ENCODE data around the gene SERPINC1. TPM values are rescaled to one million over a fixed set of nuclear protein-coding genes. Genes with fewer than 3 reads are reported as not detected.
"Not testable (repeated sequence)": the region's sequence is repeated elsewhere in the genome, so short reads cannot be mapped to it uniquely, and the experiment has no call there.

Gene SERPINC1
- total RNA-seq, 2 donors from 2014 or later = not detected

- Histone ChIP-seq H3K9me3 (no peaks in the 10 kb centered on the region), H3K27ac (no peak overlapping the region), H3K36me3 (peaks cover 52% of the 10 kb centered on the region), H3K27me3 (replicated peaks; ENCODE audit: insufficient read depth) (no peaks in the 10 kb centered on the region), H3K4me3 (no peak overlapping the region), H3K4me1 (ENCODE audit: control insufficient read depth in 1 of 2, low read depth in 2 of 2) (no peaks in the 10 kb centered on the region)
- DNase-seq (ENCODE audit: low spot score) (no peak), ATAC-seq (ENCODE audit: insufficient number of reproducible peaks, low FRiP score, low read depth) (no peak)
- no peak for TF ChIP-seq CTCF (IDR thresholded peaks at IDR 0.05)
Observed at GRCh38 chr1:173946380-173946921, 29.3 kb upstream of the SERPINC1 start.

- no peak for TF ChIP-seq CTCF (IDR thresholded peaks at IDR 0.05)
- no peak overlapping the region for H3K27ac ChIP-seq
- no peaks in the 10 kb centered on the region for H3K4me1 ChIP-seq (ENCODE audit: control insufficient read depth in 1 of 2, low read depth in 2 of 2)
- H3K36me3 ChIP-seq = peaks cover 26% of the 10 kb centered on the region
- no peak overlapping the region for H3K4me3 ChIP-seq
- H3K9me3 ChIP-seq = no peaks in the 10 kb centered on the region
- H3K27me3 ChIP-seq (replicated peaks; ENCODE audit: insufficient read depth) = no peaks in the 10 kb centered on the region
- ATAC-seq (ENCODE audit: insufficient number of reproducible peaks, low FRiP score, low read depth) (no peak), DNase-seq (ENCODE audit: low spot score) (no peak)
Observed at GRCh38 chr1:173937062-173937461, 19.9 kb upstream of the SERPINC1 start.

- H3K4me1 ChIP-seq (ENCODE audit: control insufficient read depth in 1 of 2, low read depth in 2 of 2) = no peaks in the 10 kb centered on the region
- H3K36me3 ChIP-seq = peaks cover 11% of the 10 kb centered on the region
- no peak for ATAC-seq (ENCODE audit: insufficient number of reproducible peaks, low FRiP score, low read depth)
- DNase-seq (ENCODE audit: low spot score) = no peak
- no peak for TF ChIP-seq CTCF (IDR thresholded peaks at IDR 0.05)
- H3K27ac ChIP-seq = no peak overlapping the region
- H3K4me3 ChIP-seq = no peak overlapping the region
- H3K9me3 ChIP-seq = no peaks in the 10 kb centered on the region
- no peaks in the 10 kb centered on the region for H3K27me3 ChIP-seq (replicated peaks; ENCODE audit: insufficient read depth)
Observed at GRCh38 chr1:173934440-173934839, 17.3 kb upstream of the SERPINC1 start.

GRCh38 chr1:173930541-173930940 lies 13.4 kb upstream of the SERPINC1 start:
- not testable (repeated sequence) for H3K4me1 ChIP-seq (ENCODE audit: control insufficient read depth in 1 of 2, low read depth in 2 of 2); H3K4me3 ChIP-seq; H3K27me3 ChIP-seq (replicated peaks; ENCODE audit: insufficient read depth); H3K9me3 ChIP-seq; H3K27ac ChIP-seq; DNase-seq (ENCODE audit: low spot score); H3K36me3 ChIP-seq; ATAC-seq (ENCODE audit: insufficient number of reproducible peaks, low FRiP score, low read depth)

DNA sequence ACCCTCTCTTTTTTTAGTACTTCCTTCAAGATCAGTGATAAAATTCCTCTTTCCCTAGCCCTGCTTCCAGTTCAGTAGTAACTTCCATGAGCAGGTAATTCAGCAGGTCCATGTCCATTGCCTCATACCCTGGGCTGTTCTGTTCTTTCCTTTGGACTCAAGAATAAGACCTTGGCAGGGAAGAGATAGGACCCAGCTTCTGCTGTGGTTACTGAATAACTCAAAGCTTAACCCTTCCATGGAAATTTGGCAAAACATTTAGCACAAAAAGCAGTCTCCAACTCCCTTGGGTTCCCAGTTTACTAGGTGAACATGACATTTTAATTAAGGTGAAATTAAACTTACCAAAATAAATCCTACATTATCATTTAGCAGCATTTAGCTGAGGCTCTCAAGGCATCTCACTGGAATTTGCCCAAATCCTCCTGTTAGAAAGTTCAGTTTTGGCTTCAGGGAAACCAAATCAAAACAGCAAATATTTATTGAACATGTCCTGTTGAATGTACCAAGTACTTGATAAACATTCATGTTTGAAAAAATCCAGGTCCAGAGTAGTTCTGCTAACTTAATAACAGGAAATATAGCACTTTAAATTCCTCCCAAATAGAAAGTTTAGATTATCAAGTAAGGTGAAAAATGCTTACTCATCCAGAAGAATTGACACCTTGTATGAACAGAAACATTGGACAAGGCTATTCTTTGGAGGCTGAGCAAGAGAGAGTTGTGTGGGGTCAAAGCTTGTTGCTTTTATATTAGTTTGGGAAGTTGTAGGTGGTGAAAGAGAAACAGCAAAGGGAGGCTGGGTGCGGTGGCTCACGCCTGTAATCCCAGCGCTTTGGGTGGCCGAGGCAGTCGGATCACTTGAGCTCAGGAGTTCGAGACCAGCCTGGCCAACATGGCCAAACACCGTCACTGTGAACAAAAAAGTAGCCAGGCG lies 8.4 kb upstream of the SERPINC1 start:
- Histone ChIP-seq H3K27me3 (replicated peaks; ENCODE audit: insufficient read depth) (no peaks in the 10 kb centered on the region), H3K27ac (no peak overlapping the region), H3K4me1 (ENCODE audit: control insufficient read depth in 1 of 2, low read depth in 2 of 2) (no peaks in the 10 kb centered on the region), H3K4me3 (no peak overlapping the region), H3K9me3 (no peaks in the 10 kb centered on the region), H3K36me3 (no peaks in the 10 kb centered on the region)
- TF ChIP-seq CTCF (IDR thresholded peaks at IDR 0.05) = no peak
- no peak for ATAC-seq (ENCODE audit: insufficient number of reproducible peaks, low FRiP score, low read depth)
- no peak for DNase-seq (ENCODE audit: low spot score)
